B cell (primary cell): ENCODE results near the gene CCSAP. TPM values are rescaled to one million over a fixed set of nuclear protein-coding genes. Genes with fewer than 3 reads are reported as not detected.
A peak's percentile ranks its signal among the peaks of the same experiment; 100 is the strongest.
"Not testable (repeated sequence)": the region's sequence is repeated elsewhere in the genome, so short reads cannot be mapped to it uniquely, and the experiment has no call there.

Source experiments
- ATAC-seq: fragments of 200-7000 bp; cut with Tn5 transposase; one replicate; pipeline ENCODE4 v1.10.0; 2021; ENCODE audit warnings: low read depth, mild to moderate bottlenecking, moderate number of reproducible peaks, moderate library complexity
- CTCF ChIA-PET: fragments of 350-600 bp; sonication (Branson Sonifier 250); formaldehyde crosslinking; loops from one replicate; lab custom pipeline; 2021; ENCODE audit warnings: antibody characterized with exemption, inconsistent platforms; lab: Charles Lee
- POLR2A ChIA-PET: fragments of 350-600 bp; sonication (Branson Sonifier 250); formaldehyde crosslinking; loops from one replicate; lab custom pipeline; 2021; ENCODE audit warnings: antibody characterized with exemption; lab: Charles Lee
- DNase-seq: peaks from one replicate; pipeline ENCODE4 v3.0.0; 2013
- H2AFZ ChIP-seq: 2 replicates; pipeline ENCODE4 v1.6.1; 2012; ENCODE audit warnings: mild to moderate bottlenecking, low read depth, low read length; ENCODE audit not compliant: insufficient read depth, poor library complexity, severe bottlenecking
- H3K27ac ChIP-seq, 2 donors: 1 replicate in 1 of 2; 2 replicates in 1 of 2; pipeline ENCODE4 v1.5.1; 2012 to 2013; ENCODE audit warnings: low read length in 2 of 2, mild to moderate bottlenecking in 2 of 2, moderate library complexity in 1 of 2
- H3K27me3 ChIP-seq, 4 experiments: fragments of 200-600 bp in 1 of 4; sonication (generic) in 1 of 4; replicated peaks in 1 of 4; 1 replicate in 2 of 4; 2 replicates in 2 of 4; pipeline versions ENCODE4 v1.6.1 to v1.7.0; 2013 to 2016; ENCODE audit warnings: low read length in 3 of 4, mild to moderate bottlenecking in 2 of 4, mixed read lengths in 1 of 4, moderate library complexity in 1 of 4; ENCODE audit not compliant: insufficient read depth in 4 of 4, control insufficient read depth in 3 of 4; ENCODE audit errors: control extremely low read depth in 1 of 4
- H3K36me3 ChIP-seq, 2 experiments: replicated peaks in 1 of 2; 1 replicate in 1 of 2; 2 replicates in 1 of 2; pipeline versions ENCODE4 v1.6.1 to v1.7.1; 2013; ENCODE audit warnings: low read length in 1 of 2; ENCODE audit not compliant: insufficient read depth in 2 of 2, control insufficient read depth in 1 of 2; ENCODE audit errors: control extremely low read depth in 1 of 2, extremely low read depth in 1 of 2
- H3K4me1 ChIP-seq, 2 donors: fragments of 200-600 bp in 1 of 2; sonication (generic) in 1 of 2; 1 replicate in 1 of 2; 2 replicates in 1 of 2; pipeline versions ENCODE4 v1.5.1 to v1.6.1; 2013 to 2017; ENCODE audit warnings: low read length in 2 of 2; ENCODE audit not compliant: control insufficient read depth in 2 of 2, insufficient read depth in 2 of 2
- H3K4me2 ChIP-seq: replicated peaks from 2 replicates; pipeline ENCODE3; 2012; ENCODE audit warnings: mild to moderate bottlenecking, low read depth, low read length; ENCODE audit not compliant: poor library complexity, severe bottlenecking
- H3K4me3 ChIP-seq, 5 experiments: fragments of 200-600 bp in 1 of 5; sonication (generic) in 1 of 5; 1 replicate in 3 of 5; 2 replicates in 2 of 5; pipeline versions ENCODE4 v1.5.1 to v1.7.0; 2011 to 2016; ENCODE audit warnings: low read length in 4 of 5, mild to moderate bottlenecking in 4 of 5, low read depth in 2 of 5, control low read depth in 1 of 5, moderate library complexity in 1 of 5; ENCODE audit not compliant: insufficient read depth in 1 of 5; ENCODE audit errors: control extremely low read depth in 1 of 5, extremely low read depth in 1 of 5
- H3K79me2 ChIP-seq: fragments of 200-600 bp; sonication (generic); one replicate; pipeline ENCODE4 v1.6.0; 2016; ENCODE audit warnings: low read length; ENCODE audit not compliant: control insufficient read depth, insufficient read depth
- H3K9ac ChIP-seq: fragments of 200-600 bp; sonication (generic); 2 replicates; pipeline ENCODE4 v1.6.1; 2017; ENCODE audit warnings: mild to moderate bottlenecking, low read length, moderate library complexity
- H3K9me3 ChIP-seq, 3 donors: one replicate each; pipeline versions ENCODE4 v1.6.1 to v1.7.1; 2013; ENCODE audit warnings: low read length in 2 of 3; ENCODE audit not compliant: control insufficient read depth in 2 of 3, insufficient read depth in 1 of 3; ENCODE audit errors: control extremely low read depth in 1 of 3
- H4K20me1 ChIP-seq: 2 replicates; pipeline ENCODE4 v1.6.0; 2012; ENCODE audit warnings: mild to moderate bottlenecking, low read length; ENCODE audit not compliant: insufficient read depth, control insufficient read depth, poor library complexity, severe bottlenecking
- H3K27ac Mint-ChIP-seq: one replicate; pipeline ENCODE4 v1.8.0; 2021; ENCODE audit warnings: mixed read lengths
- H3K27me3 Mint-ChIP-seq: one replicate; pipeline ENCODE4 v1.8.0; 2021; ENCODE audit warnings: mixed read lengths
- H3K4me1 Mint-ChIP-seq: one replicate; pipeline ENCODE4 v1.8.0; 2021; ENCODE audit warnings: mixed read lengths
- H3K4me3 Mint-ChIP-seq: one replicate; pipeline ENCODE4 v1.8.0; 2021; ENCODE audit warnings: mixed read lengths
- H3K9me3 Mint-ChIP-seq: one replicate; pipeline ENCODE4 v1.8.0; 2022; ENCODE audit warnings: mixed read lengths; ENCODE audit not compliant: insufficient read depth
- EZH2 ChIP-seq: IDR thresholded peaks from 2 replicates; pipeline ENCODE4 v1.6.1; 2012; ENCODE audit warnings: borderline replicate concordance, low read depth, mild to moderate bottlenecking, moderate library complexity, low read length; ENCODE audit not compliant: insufficient read depth, poor library complexity, severe bottlenecking
- WGBS: methylation state at CpG from one replicate; pipeline ENCODE4 v1.1.5; 2013; ENCODE audit warnings: missing lambda C conversion rate; ENCODE audit not compliant: insufficient coverage; 5-methylcytosine and 5-hydroxymethylcytosine counted together
- intact Hi-C: fragments of 100-400 bp; cut with micrococcal nuclease; formaldehyde crosslinking; loops from one replicate; pipeline ENCODE4 v1.10.0; 2022
- polyA plus RNA-seq: library from polyadenylated mRNA; depleted of rRNA; stranded (reverse); fragments of >200 nt; gene quantifications from 2 replicates; pipeline ENCODE4 v1.2.3, GENCODE V29; 2012
- total RNA-seq, 2 donors: library from RNA; stranded (reverse); fragments of 120-200 nt in 1 of 2; gene quantifications; 1 replicate in 1 of 2; 2 replicates in 1 of 2; pipeline versions ENCODE4 v1.2.3 to v1.2.4, GENCODE V29; 2013 to 2022
- TF ChIP-seq, protein P1 (sequence below): fragments of 200-600 bp; IDR thresholded peaks from one replicate; pipeline ENCODE4 v1.8.0; 2022; ENCODE audit warnings: antibody characterized with exemption, mild to moderate bottlenecking

The CCSAP gene
- total and polyA plus RNA-seq, 2 donors (not counting 1 experiment from before 2014, with no cell fraction given): 3.3 to 15.8 TPM

GRCh38 chr1:229328598-229329362 is 14.1 kb downstream of the CCSAP start:
- Mint-ChIP-seq H3K9me3 (no peaks in the 10 kb centered on the region), H3K27ac (peak overlapping the region; percentile 68), H3K27me3 (no peaks in the 10 kb centered on the region), H3K4me3 (no peak overlapping the region), H3K4me1 (peaks cover 41% of the 10 kb centered on the region)
- H3K4me1 ChIP-seq: peaks cover 16 to 18% of the 10 kb centered on the region in 2 donors
- H3K4me2 ChIP-seq: no peak overlapping the region
- H3K9me3 ChIP-seq: peaks cover 0 to 5% (median 0%) of the 10 kb centered on the region in 3 donors
- ChIA-PET CTCF (no interaction called here), POLR2A (no interaction called here)
- whole genome bisulfite sequencing: 88% methylated on average over 2 of the region's 7 CpGs
- peak overlapping the region in 1 of 2 donors; percentile 33 for H3K27ac ChIP-seq
- peaks cover 12% of the 10 kb centered on the region for H3K79me2 ChIP-seq
- ATAC-seq (no peak), DNase-seq (no peak)
- H3K4me3 ChIP-seq: no peak overlapping the region
- H3K27me3 ChIP-seq: no peaks in the 10 kb centered on the region
- TF ChIP-seq, protein P1, sequence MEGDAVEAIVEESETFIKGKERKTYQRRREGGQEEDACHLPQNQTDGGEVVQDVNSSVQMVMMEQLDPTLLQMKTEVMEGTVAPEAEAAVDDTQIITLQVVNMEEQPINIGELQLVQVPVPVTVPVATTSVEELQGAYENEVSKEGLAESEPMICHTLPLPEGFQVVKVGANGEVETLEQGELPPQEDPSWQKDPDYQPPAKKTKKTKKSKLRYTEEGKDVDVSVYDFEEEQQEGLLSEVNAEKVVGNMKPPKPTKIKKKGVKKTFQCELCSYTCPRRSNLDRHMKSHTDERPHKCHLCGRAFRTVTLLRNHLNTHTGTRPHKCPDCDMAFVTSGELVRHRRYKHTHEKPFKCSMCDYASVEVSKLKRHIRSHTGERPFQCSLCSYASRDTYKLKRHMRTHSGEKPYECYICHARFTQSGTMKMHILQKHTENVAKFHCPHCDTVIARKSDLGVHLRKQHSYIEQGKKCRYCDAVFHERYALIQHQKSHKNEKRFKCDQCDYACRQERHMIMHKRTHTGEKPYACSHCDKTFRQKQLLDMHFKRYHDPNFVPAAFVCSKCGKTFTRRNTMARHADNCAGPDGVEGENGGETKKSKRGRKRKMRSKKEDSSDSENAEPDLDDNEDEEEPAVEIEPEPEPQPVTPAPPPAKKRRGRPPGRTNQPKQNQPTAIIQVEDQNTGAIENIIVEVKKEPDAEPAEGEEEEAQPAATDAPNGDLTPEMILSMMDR: no peak
- TF ChIP-seq EZH2: no peak
- no peak overlapping the region for H2AFZ ChIP-seq
- intact Hi-C loops: loop anchor here (2.0 kb wide), 1 partner anchor 14 kb away; the partner anchor contains the start of gene CCSAP
- H3K36me3 ChIP-seq: peaks cover 0 to 9% of the 10 kb centered on the region in 2 experiments
- H4K20me1 ChIP-seq: no peaks in the 10 kb centered on the region
- H3K9ac ChIP-seq: no peak overlapping the region

DNA sequence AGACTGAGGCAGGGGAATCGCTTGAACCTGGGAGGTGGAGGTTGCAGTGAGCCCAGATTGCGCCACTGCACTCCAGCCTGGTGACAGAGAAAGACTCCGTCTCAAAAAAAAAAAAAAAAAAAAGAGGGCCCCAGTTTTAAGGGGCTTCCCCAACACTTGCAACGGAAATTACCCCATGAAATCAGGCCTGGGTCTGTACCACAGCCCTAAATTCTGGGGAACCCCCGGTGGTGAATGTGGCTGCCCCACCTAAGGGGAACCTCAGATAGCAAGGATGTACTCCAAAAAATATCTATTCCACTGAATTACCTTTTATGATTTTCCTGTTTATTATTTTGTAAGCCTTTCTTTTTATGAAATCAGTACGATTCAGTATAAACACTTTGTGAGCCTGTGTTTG is 15.1 kb downstream of the CCSAP start:
- H3K4me3 ChIP-seq, H3K9ac ChIP-seq, H3K27me3 Mint-ChIP-seq, H4K20me1 ChIP-seq, H3K27me3 ChIP-seq, POLR2A ChIA-PET, CTCF ChIA-PET, H3K9me3 Mint-ChIP-seq, H3K9me3 ChIP-seq, H3K79me2 ChIP-seq, H3K27ac ChIP-seq, H2AFZ ChIP-seq, H3K4me2 ChIP-seq: not testable (repeated sequence)
- Mint-ChIP-seq H3K4me3 (peak overlapping the region; percentile 39), H3K27ac (peak overlapping the region; percentile 65), H3K4me1 (peaks cover 41% of the 10 kb centered on the region)
- intact Hi-C loops: loop anchor here (2.0 kb wide), 1 partner anchor 15 kb away; the partner anchor contains the start of gene CCSAP
- ATAC-seq (peak; percentile 51), DNase-seq (peak; percentile 56)
- Histone ChIP-seq H3K36me3 (peaks cover 0 to 15% of the 10 kb centered on the region in 2 experiments), H3K4me1 (peaks cover 16 to 18% of the 10 kb centered on the region in 2 donors)
- 86% methylated on average over 1 of the region's 6 CpGs for WGBS
